Neutrophil (primary cell): ENCODE measurements around the gene EYA2.
A peak's percentile ranks its signal among the peaks of the same experiment; 100 is the strongest.

Experiments
- H3K27ac ChIP-seq: fragments of 200-600 bp; sonication (generic); 2 replicates; pipeline ENCODE4 v1.5.1; 2016; ENCODE audit warnings: mild to moderate bottlenecking, moderate library complexity
- H3K27me3 ChIP-seq: fragments of 200-600 bp; sonication (generic); 2 replicates; pipeline ENCODE4 v1.6.0; 2016; ENCODE audit warnings: mild to moderate bottlenecking
- H3K36me3 ChIP-seq: fragments of 200-600 bp; sonication (generic); 2 replicates; pipeline ENCODE4 v1.5.1; 2017
- H3K4me1 ChIP-seq, 2 experiments: fragments of 200-600 bp in 1 of 2; sonication (generic) in 1 of 2; 1 replicate in 1 of 2; 2 replicates in 1 of 2; pipeline versions ENCODE4 v1.5.1 to v1.6.1; 2013 to 2016; ENCODE audit warnings: low read depth in 1 of 2, low read length in 1 of 2, mild to moderate bottlenecking in 1 of 2, moderate library complexity in 1 of 2; ENCODE audit not compliant: control insufficient read depth in 1 of 2, insufficient read depth in 1 of 2
- H3K4me3 ChIP-seq, 2 experiments: fragments of 200-600 bp in 1 of 2; sonication (generic) in 1 of 2; 1 replicate in 1 of 2; 2 replicates in 1 of 2; pipeline ENCODE4 v1.5.1; 2013 to 2016; ENCODE audit warnings: low read depth in 1 of 2, low read length in 1 of 2, mild to moderate bottlenecking in 1 of 2, moderate library complexity in 1 of 2
- H3K9me3 ChIP-seq: fragments of 200-600 bp; sonication (generic); 2 replicates; pipeline ENCODE4 v1.5.1; 2016
- TF ChIP-seq, protein P1 (sequence below): fragments of 200-600 bp; sonication (generic); IDR thresholded peaks from 2 replicates; pipeline ENCODE4 v1.5.1; 2016; ENCODE audit warnings: antibody characterized with exemption

The EYA2 gene

DNA sequence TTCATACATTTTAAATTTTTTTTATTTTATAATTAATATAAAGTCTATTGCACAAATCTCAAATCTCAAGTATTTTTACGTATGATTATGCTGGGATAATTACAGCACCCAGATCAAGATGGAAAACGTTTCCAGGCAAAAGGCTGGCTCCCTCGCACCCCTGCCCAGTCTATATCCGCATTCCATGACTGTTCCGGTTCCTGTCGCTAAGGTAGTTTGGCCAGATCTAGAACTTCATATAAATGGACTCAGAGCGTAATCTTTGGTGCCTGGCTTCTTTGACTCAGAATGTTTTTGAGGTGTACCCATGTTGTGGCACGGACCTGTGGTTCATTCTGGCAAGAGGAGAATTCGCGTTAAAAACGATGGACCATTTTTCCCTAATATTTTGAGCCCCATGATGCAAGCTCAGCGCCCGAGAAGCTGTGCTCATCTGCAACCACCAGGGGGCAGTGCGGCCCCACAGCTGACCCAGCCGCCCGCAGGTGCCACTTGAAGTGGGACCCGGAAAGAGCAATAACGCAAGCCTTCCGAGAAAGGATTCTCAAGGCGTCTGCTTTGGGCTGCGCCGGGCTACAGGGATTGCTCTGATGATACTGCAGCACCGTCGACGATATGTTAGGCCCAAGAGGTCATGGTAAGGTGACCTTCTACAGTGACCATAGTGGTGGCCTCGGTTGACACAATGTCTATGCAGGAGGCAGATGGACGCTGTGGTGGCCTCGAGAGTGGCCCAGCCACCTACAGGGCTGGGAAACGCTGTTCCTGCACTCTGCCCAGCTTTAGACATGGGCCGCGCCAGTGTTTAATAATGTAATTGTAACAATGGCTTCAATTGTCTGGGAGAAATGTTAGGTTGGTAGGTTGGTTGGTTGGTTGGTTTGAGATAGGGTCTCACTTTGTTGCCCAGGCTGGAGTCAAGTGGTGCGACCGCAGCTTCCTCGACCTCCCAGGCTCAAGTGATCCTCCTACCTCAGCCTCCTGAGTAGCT, 301.7 kb downstream of the EYA2 start:
- Histone ChIP-seq H3K9me3 (no peaks in the 10 kb centered on the region), H3K27ac (no peak overlapping the region), H3K4me3 (no peak overlapping the region), H3K4me1 (peaks cover 0 to 4% of the 10 kb centered on the region in 2 experiments), H3K36me3 (no peaks in the 10 kb centered on the region), H3K27me3 (peaks cover 4% of the 10 kb centered on the region)
- TF ChIP-seq, protein P1, sequence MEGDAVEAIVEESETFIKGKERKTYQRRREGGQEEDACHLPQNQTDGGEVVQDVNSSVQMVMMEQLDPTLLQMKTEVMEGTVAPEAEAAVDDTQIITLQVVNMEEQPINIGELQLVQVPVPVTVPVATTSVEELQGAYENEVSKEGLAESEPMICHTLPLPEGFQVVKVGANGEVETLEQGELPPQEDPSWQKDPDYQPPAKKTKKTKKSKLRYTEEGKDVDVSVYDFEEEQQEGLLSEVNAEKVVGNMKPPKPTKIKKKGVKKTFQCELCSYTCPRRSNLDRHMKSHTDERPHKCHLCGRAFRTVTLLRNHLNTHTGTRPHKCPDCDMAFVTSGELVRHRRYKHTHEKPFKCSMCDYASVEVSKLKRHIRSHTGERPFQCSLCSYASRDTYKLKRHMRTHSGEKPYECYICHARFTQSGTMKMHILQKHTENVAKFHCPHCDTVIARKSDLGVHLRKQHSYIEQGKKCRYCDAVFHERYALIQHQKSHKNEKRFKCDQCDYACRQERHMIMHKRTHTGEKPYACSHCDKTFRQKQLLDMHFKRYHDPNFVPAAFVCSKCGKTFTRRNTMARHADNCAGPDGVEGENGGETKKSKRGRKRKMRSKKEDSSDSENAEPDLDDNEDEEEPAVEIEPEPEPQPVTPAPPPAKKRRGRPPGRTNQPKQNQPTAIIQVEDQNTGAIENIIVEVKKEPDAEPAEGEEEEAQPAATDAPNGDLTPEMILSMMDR: peak; percentile 86

DNA sequence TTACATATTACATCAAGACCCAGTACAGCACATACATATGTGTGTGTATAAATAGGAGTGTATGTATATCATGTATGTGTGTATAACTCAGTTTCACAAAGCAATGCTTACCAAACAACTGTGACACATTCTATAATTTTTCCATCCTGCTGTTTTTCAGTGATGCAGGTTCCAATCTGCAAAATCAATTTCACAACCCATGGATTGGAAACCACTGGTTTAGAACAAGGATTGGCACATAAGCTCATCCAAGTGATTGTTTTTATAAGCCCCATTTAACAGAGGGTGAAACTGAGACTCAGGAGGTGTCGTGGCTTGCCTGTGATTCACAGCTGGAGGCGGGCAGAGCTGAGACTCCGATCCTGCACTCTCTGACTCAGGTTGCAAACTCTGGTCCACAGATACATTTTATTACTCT, 303.6 kb downstream of the EYA2 start:
- H3K4me3 ChIP-seq: no peak overlapping the region
- no peaks in the 10 kb centered on the region for H3K9me3 ChIP-seq
- H3K27me3 ChIP-seq: no peaks in the 10 kb centered on the region
- TF ChIP-seq, protein P1: no peak
- no peaks in the 10 kb centered on the region for H3K36me3 ChIP-seq
- peaks cover 0 to 4% of the 10 kb centered on the region in 2 experiments for H3K4me1 ChIP-seq
- H3K27ac ChIP-seq: no peak overlapping the region

DNA sequence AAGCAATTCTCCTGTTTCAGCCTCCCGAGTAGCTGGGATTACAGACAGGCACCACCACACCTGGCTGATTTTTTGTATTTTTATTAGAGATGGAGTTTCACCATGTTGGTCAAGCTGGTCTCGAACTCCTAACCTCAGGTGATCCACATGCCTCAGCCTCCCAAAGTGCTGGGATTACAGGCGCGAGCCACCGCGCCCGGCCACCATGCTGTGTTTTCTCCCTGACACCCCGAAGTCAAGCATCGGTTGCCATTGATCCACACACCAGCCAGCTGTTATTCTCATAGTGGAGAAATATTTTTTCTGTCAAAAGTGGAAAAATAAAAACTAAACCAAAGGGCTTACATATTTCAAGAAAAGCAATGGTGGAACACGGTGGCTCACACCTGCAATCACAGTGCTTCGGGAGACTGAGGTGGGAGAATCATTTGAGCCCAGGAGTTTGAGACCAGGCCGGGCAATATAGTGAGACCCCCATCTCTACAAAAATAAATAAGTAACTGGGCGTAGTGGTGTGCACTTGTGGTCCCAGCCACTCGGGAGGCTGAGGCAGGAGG, 304.4 kb downstream of the EYA2 start:
- Histone ChIP-seq H3K9me3 (no peaks in the 10 kb centered on the region), H3K4me3 (no peak overlapping the region), H3K4me1 (peaks cover 0 to 4% of the 10 kb centered on the region in 2 experiments), H3K36me3 (no peaks in the 10 kb centered on the region), H3K27ac (no peak overlapping the region), H3K27me3 (no peaks in the 10 kb centered on the region)
- TF ChIP-seq, protein P1: no peak

DNA sequence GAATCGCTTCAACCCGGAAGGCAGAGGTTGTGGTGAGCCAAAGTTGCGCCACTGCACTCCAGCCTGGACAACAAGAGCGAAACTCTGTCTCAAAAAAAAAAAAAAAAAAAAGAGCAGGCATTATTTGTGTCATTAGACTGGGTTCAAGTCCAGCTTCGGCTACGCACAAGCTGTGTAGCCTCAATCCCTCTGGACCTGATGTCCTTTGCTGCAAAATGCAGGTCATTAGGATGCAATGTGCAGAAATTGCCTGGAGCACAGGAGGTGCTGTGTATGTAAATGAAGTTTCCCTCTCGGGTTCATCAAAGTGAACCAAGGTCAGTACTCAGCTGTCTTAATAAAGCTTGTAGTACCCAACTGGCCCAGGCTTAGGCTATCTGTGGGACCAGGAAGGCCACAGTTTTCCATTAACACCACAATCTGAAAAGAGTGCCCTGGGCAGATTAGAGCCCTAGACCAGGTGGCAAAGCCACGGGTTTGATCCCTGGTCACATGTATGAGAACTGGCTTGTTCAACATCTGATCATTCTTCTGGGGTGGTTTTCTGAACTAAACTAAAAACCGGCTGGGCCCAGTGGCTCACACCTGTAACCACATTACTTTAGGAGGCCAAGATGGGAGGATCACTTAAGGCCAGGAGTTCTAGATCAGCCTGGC, 306.6 kb downstream of the EYA2 start:
- peaks cover 0 to 4% of the 10 kb centered on the region in 2 experiments for H3K4me1 ChIP-seq
- no peaks in the 10 kb centered on the region for H3K36me3 ChIP-seq
- no peaks in the 10 kb centered on the region for H3K27me3 ChIP-seq
- H3K27ac ChIP-seq: no peak overlapping the region
- no peaks in the 10 kb centered on the region for H3K9me3 ChIP-seq
- H3K4me3 ChIP-seq: no peak overlapping the region
- TF ChIP-seq, protein P1: no peak

DNA sequence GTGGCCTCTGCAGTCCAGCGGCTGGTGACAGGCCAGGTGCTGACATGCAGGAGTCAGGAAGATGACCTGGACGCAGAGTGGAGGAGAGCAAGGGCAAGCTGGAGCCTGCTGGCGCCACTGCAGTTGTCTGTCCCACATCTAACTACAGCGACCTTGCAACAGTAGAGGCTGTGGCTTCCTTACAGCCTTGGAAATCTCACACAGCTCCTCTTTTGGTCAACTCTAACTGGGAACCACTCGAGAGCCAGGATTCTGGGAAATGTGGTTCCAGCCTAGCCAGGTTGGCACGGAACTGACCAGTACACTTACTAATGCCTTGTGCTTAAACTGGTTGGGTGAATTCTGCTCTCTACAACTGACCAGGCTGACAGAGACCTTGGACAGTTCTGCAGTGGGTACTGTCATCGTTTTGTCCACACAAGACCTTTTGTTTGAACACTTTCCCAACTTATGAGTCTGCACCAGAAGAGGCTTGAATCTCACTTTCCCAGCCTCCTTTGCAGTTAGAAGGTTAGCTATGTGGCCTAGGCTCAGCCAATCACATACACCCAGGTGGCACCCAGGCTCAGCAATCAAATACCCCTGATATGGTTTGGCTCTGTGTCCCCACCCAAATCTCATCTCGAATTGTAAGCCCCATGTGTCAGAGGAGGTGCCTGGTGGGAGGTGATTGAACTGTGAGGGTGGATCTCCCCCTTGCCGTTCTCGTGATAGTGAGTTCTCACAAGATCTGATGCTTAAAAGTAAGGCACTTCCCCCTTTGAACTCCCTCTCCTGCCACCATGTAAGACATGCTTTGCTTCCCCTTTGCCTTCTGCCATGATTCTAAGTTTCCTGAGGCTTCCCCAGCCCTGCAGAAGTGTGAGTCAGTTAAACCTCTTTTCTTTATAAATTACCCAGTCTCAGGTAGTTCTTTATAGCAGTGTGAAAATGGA, 308.4 kb downstream of the EYA2 start:
- Histone ChIP-seq H3K27ac (no peak overlapping the region), H3K36me3 (no peaks in the 10 kb centered on the region), H3K4me1 (no peaks in the 10 kb centered on the region), H3K27me3 (no peaks in the 10 kb centered on the region), H3K9me3 (no peaks in the 10 kb centered on the region), H3K4me3 (no peak overlapping the region)
- TF ChIP-seq, protein P1: no peak
